Peyer's patch (tissue), 4 donors: ENCODE data around the gene SCLT1.

Experiments
- POLR2A ChIP-seq, 2 donors: fragments of 450-650 bp; IDR thresholded peaks; one replicate each; pipeline ENCODE4 v1.5.1; 2017; ENCODE audit warnings: antibody characterized with exemption in 2 of 2, mild to moderate bottlenecking in 2 of 2, moderate library complexity in 2 of 2
- TF ChIP-seq, protein P1 (sequence below), 6 experiments: fragments of 450-650 bp in 4 of 6; fragments of 200-600 bp in 2 of 6; sonication (generic) in 1 of 6; IDR thresholded peaks; one replicate each; pipeline ENCODE4 v1.5.1; 2017 to 2019; ENCODE audit warnings: antibody characterized with exemption in 6 of 6, mild to moderate bottlenecking in 3 of 6, moderate library complexity in 1 of 6

- TF ChIP-seq, protein P1, sequence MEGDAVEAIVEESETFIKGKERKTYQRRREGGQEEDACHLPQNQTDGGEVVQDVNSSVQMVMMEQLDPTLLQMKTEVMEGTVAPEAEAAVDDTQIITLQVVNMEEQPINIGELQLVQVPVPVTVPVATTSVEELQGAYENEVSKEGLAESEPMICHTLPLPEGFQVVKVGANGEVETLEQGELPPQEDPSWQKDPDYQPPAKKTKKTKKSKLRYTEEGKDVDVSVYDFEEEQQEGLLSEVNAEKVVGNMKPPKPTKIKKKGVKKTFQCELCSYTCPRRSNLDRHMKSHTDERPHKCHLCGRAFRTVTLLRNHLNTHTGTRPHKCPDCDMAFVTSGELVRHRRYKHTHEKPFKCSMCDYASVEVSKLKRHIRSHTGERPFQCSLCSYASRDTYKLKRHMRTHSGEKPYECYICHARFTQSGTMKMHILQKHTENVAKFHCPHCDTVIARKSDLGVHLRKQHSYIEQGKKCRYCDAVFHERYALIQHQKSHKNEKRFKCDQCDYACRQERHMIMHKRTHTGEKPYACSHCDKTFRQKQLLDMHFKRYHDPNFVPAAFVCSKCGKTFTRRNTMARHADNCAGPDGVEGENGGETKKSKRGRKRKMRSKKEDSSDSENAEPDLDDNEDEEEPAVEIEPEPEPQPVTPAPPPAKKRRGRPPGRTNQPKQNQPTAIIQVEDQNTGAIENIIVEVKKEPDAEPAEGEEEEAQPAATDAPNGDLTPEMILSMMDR (IDR thresholded peaks at IDR 0.05) = no peak
- TF ChIP-seq POLR2A (IDR thresholded peaks at IDR 0.05) = no peak
Observed at GRCh38 chr4:128981377-128981776, 112.0 kb downstream of the SCLT1 start.
